Measurements from ENCODE around the gene ERBIN.
"Not testable (repeated sequence)": the region's sequence is repeated elsewhere in the genome, so short reads cannot be mapped to it uniquely, and the experiment has no call there.

- not testable (repeated sequence) for TF ChIP-seq EZH2 (IDR thresholded peaks at IDR 0.05; ENCODE audit: borderline replicate concordance, low read length)
- TF ChIP-seq, protein P1, sequence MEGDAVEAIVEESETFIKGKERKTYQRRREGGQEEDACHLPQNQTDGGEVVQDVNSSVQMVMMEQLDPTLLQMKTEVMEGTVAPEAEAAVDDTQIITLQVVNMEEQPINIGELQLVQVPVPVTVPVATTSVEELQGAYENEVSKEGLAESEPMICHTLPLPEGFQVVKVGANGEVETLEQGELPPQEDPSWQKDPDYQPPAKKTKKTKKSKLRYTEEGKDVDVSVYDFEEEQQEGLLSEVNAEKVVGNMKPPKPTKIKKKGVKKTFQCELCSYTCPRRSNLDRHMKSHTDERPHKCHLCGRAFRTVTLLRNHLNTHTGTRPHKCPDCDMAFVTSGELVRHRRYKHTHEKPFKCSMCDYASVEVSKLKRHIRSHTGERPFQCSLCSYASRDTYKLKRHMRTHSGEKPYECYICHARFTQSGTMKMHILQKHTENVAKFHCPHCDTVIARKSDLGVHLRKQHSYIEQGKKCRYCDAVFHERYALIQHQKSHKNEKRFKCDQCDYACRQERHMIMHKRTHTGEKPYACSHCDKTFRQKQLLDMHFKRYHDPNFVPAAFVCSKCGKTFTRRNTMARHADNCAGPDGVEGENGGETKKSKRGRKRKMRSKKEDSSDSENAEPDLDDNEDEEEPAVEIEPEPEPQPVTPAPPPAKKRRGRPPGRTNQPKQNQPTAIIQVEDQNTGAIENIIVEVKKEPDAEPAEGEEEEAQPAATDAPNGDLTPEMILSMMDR (IDR thresholded peaks at IDR 0.05; ENCODE audit: low read length): not testable (repeated sequence)
Observed at GRCh38 chr5:65972896-65973295, 46.5 kb downstream of the ERBIN start.

Measured in OCI-LY1 (cell line).